SK-N-SH (cell line): Measurements from ENCODE around the gene ADAD2. TPM values are rescaled to one million over a fixed set of nuclear protein-coding genes. Genes with fewer than 3 reads are reported as not detected.

Source experiments
- CTCF ChIA-PET: fragments of 300-600, 350-600 bp; formaldehyde crosslinking; extraction: SDS; loops from one replicate; lab custom pipeline; 2021; lab: Yijun Ruan, JAX
- POLR2A ChIA-PET: fragments of 350-600 bp; sonication (Branson Sonifier 250); formaldehyde crosslinking; extraction: SDS; loops from one replicate; lab custom pipeline; 2020; ENCODE audit warnings: antibody characterized with exemption, inconsistent platforms; lab: Yijun Ruan, JAX
- DNase-seq: peaks from one replicate; pipeline ENCODE4 v3.0.0; 2012
- H2AFZ ChIP-seq: fragments of 200-600 bp; sonication (generic); 2 replicates; pipeline ENCODE4 v1.8.1; 2016; ENCODE audit warnings: antibody characterized with exemption, mild to moderate bottlenecking, low read depth
- H3F3A ChIP-seq: fragments of 200-600 bp; sonication (generic); replicated peaks from 2 replicates; pipeline ENCODE3; 2016; ENCODE audit warnings: antibody characterized with exemption, mild to moderate bottlenecking; ENCODE audit not compliant: insufficient read depth
- H3K27ac ChIP-seq, 2 experiments: fragments of 200-500 bp in 1 of 2; fragments of 200-600 bp in 1 of 2; sonication (Bioruptor generic) in 1 of 2; sonication (generic), shearing (Covaris generic) in 1 of 2; 2 replicates each; pipeline versions ENCODE4 v1.5.1 to v1.6.1; 2014 to 2016; ENCODE audit warnings: low read depth in 2 of 2, inconsistent platforms in 1 of 2, low read length in 1 of 2, mild to moderate bottlenecking in 1 of 2, mixed read lengths in 1 of 2
- H3K27me3 ChIP-seq: fragments of 200-600 bp; sonication (generic), shearing (Covaris generic); 2 replicates; pipeline ENCODE4 v1.6.1; 2016; ENCODE audit warnings: mixed run types; ENCODE audit not compliant: insufficient read depth
- H3K36me3 ChIP-seq, 2 experiments: fragments of 200-500 bp in 1 of 2; fragments of 200-600 bp in 1 of 2; sonication (Bioruptor generic) in 1 of 2; sonication (generic) in 1 of 2; replicated peaks in 1 of 2; 2 replicates each; pipeline versions ENCODE3 to v1.5.1; 2014 to 2016; ENCODE audit warnings: low read length in 1 of 2, mild to moderate bottlenecking in 1 of 2; ENCODE audit not compliant: insufficient read depth in 2 of 2, control insufficient read depth in 1 of 2
- H3K4me1 ChIP-seq, 2 experiments: fragments of 200-500 bp in 1 of 2; fragments of 200-600 bp in 1 of 2; sonication (Bioruptor generic) in 1 of 2; sonication (generic), shearing (Covaris generic) in 1 of 2; 2 replicates each; pipeline versions ENCODE4 v1.5.1 to v1.6.1; 2014 to 2016; ENCODE audit warnings: low read depth in 1 of 2, low read length in 1 of 2, mixed run types in 1 of 2; ENCODE audit not compliant: insufficient read depth in 2 of 2, control insufficient read depth in 1 of 2
- H3K4me2 ChIP-seq: fragments of 200-600 bp; sonication (generic), shearing (Covaris generic); 2 replicates; pipeline ENCODE4 v1.6.1; 2017; ENCODE audit warnings: mixed run types
- H3K4me3 ChIP-seq, 2 experiments: fragments of 200-500 bp in 1 of 2; fragments of 200-600 bp in 1 of 2; sonication (Bioruptor generic) in 1 of 2; sonication (generic), shearing (Covaris generic) in 1 of 2; 2 replicates each; pipeline versions ENCODE4 v1.5.1 to v1.8.1; 2014 to 2016; ENCODE audit warnings: low read depth in 2 of 2, inconsistent platforms in 1 of 2, low read length in 1 of 2, mild to moderate bottlenecking in 1 of 2, mixed read lengths in 1 of 2, moderate library complexity in 1 of 2
- H3K79me2 ChIP-seq: fragments of 200-600 bp; sonication (generic); 2 replicates; pipeline ENCODE4 v1.8.1; 2017; ENCODE audit warnings: mild to moderate bottlenecking; ENCODE audit not compliant: insufficient read depth
- H3K9ac ChIP-seq: fragments of 200-600 bp; sonication (generic); 2 replicates; pipeline ENCODE4 v1.6.1; 2017; ENCODE audit warnings: mixed run types
- H3K9me2 ChIP-seq: fragments of 200-600 bp; sonication (generic); 2 replicates; pipeline ENCODE4 v1.6.1; 2017; ENCODE audit warnings: mixed run types
- H3K9me3 ChIP-seq: fragments of 200-600 bp; sonication (generic); 2 replicates; pipeline ENCODE4 v1.6.1; 2017; ENCODE audit warnings: mixed run types, mild to moderate bottlenecking, moderate library complexity
- H4K20me1 ChIP-seq: fragments of 200-600 bp; sonication (generic); 2 replicates; pipeline ENCODE4 v1.6.1; 2017; ENCODE audit warnings: mild to moderate bottlenecking, mixed run types; ENCODE audit not compliant: insufficient read depth
- FOXM1 ChIP-seq: IDR thresholded peaks from 2 replicates; pipeline ENCODE4 v1.4.0; 2012; ENCODE audit warnings: low read depth, mild to moderate bottlenecking
- GABPA ChIP-seq: IDR thresholded peaks from 2 replicates; pipeline ENCODE4 v1.4.0; 2012; ENCODE audit warnings: low read depth, mild to moderate bottlenecking
- JUND ChIP-seq: IDR thresholded peaks from 2 replicates; pipeline ENCODE4 v1.4.0; 2012
- MXI1 ChIP-seq: IDR thresholded peaks from 2 replicates; pipeline ENCODE4 v1.6.1; 2012; ENCODE audit warnings: mild to moderate bottlenecking, low read depth, low read length, improper control_type of control experiment
- RCOR1 ChIP-seq: fragments of 150-350 bp; IDR thresholded peaks from 2 replicates; pipeline ENCODE4 v1.6.1; 2017; ENCODE audit warnings: antibody characterized with exemption, low read length
- RFX5 ChIP-seq: IDR thresholded peaks from 2 replicates; pipeline ENCODE4 v1.6.1; 2012; ENCODE audit warnings: mild to moderate bottlenecking, improper control_type of control experiment, low read length
- YY1 ChIP-seq: IDR thresholded peaks from 2 replicates; pipeline ENCODE4 v1.4.0; 2012; ENCODE audit warnings: low read depth, mild to moderate bottlenecking
- WGBS: methylation state at CpG from one replicate; pipeline ENCODE4 v1.1.6; 2017; ENCODE audit warnings: low lambda C conversion rate; 5-methylcytosine and 5-hydroxymethylcytosine counted together
- polyA plus RNA-seq, 3 experiments: library from polyadenylated mRNA; depleted of rRNA; stranded (reverse); fragments of >200 nt; gene quantifications; 2 replicates each; pipeline ENCODE4 v1.2.3, GENCODE V29; 2012
- TF ChIP-seq, protein P1 (sequence below): IDR thresholded peaks from 2 replicates; pipeline ENCODE4; 2012
- TF ChIP-seq, protein P2 (sequence below): fragments of 150-350 bp; IDR thresholded peaks from 2 replicates; pipeline ENCODE4 v1.6.1; 2016; ENCODE audit warnings: mild to moderate bottlenecking, low read depth, low read length
- TF ChIP-seq, protein P3 (sequence below): fragments of 200-600 bp; sonication (generic); IDR thresholded peaks from 2 replicates; pipeline ENCODE4 v1.6.1; 2017; ENCODE audit warnings: antibody characterized with exemption, mild to moderate bottlenecking, moderate library complexity

ADAD2 gene
- polyA plus RNA-seq, 1 of the 3 experiments (the other 2 are of a cell fraction) = not detected

DNA sequence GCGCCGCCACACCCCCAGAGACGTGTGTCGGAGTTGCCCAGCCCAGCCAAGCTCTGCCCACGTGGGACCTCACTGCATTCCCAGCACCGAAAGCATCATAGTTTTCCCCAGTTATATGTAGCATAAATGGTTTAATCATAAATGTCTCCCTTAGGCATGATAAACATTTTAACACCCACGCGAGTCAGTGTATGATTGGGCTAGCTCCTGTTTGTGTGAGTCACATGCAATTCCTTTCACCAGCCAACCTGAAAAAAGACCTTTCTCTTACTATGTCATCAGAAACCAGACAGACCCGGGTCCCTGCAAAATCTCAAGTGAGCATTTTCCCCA is 13.2 kb upstream of the ADAD2 start:
- no peak overlapping the region for H3K4me3 ChIP-seq
- ChIA-PET CTCF (interaction anchor here (1.2 to 9.0 kb wide), 6 partner anchors 11 to 221 kb away, joined by 3 to 109 read pairs (median 11); partner anchors contain the start of genes ADAD2 and TAF1C), POLR2A (no interaction called here)
- H3K36me3 ChIP-seq = peaks cover 0 to 42% of the 10 kb centered on the region in 2 experiments
- no peak for DNase-seq
- 73% methylated on average over 9 of the region's 9 CpGs for WGBS
- TF ChIP-seq, protein P1, sequence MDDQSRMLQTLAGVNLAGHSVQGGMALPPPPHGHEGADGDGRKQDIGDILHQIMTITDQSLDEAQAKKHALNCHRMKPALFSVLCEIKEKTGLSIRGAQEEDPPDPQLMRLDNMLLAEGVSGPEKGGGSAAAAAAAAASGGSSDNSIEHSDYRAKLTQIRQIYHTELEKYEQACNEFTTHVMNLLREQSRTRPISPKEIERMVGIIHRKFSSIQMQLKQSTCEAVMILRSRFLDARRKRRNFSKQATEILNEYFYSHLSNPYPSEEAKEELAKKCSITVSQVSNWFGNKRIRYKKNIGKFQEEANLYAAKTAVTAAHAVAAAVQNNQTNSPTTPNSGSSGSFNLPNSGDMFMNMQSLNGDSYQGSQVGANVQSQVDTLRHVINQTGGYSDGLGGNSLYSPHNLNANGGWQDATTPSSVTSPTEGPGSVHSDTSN = no peak
- TF ChIP-seq RFX5 (no peak), RCOR1 (no peak), GABPA (no peak), MXI1 (no peak), FOXM1 (no peak), YY1 (no peak), JUND (no peak)
- TF ChIP-seq, protein P2, sequence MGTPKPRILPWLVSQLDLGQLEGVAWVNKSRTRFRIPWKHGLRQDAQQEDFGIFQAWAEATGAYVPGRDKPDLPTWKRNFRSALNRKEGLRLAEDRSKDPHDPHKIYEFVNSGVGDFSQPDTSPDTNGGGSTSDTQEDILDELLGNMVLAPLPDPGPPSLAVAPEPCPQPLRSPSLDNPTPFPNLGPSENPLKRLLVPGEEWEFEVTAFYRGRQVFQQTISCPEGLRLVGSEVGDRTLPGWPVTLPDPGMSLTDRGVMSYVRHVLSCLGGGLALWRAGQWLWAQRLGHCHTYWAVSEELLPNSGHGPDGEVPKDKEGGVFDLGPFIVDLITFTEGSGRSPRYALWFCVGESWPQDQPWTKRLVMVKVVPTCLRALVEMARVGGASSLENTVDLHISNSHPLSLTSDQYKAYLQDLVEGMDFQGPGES = no peak
- TF ChIP-seq, protein P3, sequence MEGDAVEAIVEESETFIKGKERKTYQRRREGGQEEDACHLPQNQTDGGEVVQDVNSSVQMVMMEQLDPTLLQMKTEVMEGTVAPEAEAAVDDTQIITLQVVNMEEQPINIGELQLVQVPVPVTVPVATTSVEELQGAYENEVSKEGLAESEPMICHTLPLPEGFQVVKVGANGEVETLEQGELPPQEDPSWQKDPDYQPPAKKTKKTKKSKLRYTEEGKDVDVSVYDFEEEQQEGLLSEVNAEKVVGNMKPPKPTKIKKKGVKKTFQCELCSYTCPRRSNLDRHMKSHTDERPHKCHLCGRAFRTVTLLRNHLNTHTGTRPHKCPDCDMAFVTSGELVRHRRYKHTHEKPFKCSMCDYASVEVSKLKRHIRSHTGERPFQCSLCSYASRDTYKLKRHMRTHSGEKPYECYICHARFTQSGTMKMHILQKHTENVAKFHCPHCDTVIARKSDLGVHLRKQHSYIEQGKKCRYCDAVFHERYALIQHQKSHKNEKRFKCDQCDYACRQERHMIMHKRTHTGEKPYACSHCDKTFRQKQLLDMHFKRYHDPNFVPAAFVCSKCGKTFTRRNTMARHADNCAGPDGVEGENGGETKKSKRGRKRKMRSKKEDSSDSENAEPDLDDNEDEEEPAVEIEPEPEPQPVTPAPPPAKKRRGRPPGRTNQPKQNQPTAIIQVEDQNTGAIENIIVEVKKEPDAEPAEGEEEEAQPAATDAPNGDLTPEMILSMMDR = no peak
- H2AFZ ChIP-seq = no peak overlapping the region
- no peak overlapping the region for H3K9ac ChIP-seq
- no peaks in the 10 kb centered on the region for H3K79me2 ChIP-seq
- H3K9me2 ChIP-seq = no peaks in the 10 kb centered on the region
- H3F3A ChIP-seq = no peaks in the 10 kb centered on the region
- peaks cover 0 to 7% of the 10 kb centered on the region in 2 experiments; a peak in 1 of 4 replicates for H3K4me1 ChIP-seq
- H3K9me3 ChIP-seq = no peaks in the 10 kb centered on the region
- 0 out of 2 replicates have a peak, but pooled peaks cover 5% of the 10 kb centered on the region for H4K20me1 ChIP-seq
- no peak overlapping the region for H3K4me2 ChIP-seq
- no peak overlapping the region for H3K27ac ChIP-seq
- H3K27me3 ChIP-seq = no peaks in the 10 kb centered on the region

DNA sequence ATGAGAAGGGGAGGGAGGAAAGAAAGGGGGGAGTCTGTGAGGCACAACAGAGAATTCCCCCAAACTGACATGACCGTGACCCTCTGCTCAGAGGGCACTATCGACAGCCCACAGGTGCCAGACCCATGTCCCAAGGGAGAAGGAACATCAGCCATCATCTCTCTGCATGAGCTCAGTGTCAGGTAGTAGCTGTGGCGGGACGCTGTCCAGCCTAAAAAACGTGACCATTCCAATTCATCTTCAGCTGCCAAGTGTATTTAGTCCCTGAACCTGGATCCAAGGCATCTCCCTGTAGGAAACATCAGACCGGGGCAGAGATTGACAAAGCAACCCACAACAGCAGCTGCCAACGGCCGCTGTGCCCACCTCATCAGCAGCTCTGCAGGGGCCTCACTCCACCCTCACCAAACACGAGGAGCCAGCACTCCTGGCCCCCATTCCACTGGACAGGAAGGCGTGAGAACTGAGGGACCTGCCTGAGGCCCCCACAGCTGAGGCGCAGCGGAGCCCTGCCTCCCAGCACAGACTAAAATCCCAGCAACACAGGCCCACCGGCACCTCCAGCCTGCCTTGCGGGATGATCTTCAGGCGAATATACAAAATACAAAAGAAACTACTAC is 12.7 kb upstream of the ADAD2 start:
- Histone ChIP-seq H3K9me2 (no peaks in the 10 kb centered on the region), H3K27me3 (no peaks in the 10 kb centered on the region), H3K36me3 (peaks cover 0 to 48% of the 10 kb centered on the region in 2 experiments), H3F3A (no peaks in the 10 kb centered on the region), H3K9ac (no peak overlapping the region), H3K9me3 (no peaks in the 10 kb centered on the region), H3K4me2 (no peak overlapping the region), H3K4me3 (no peak overlapping the region), H3K4me1 (peaks cover 0 to 7% of the 10 kb centered on the region in 2 experiments; a peak in 1 of 4 replicates), H4K20me1 (0 out of 2 replicates have a peak, but pooled peaks cover 5% of the 10 kb centered on the region), H3K79me2 (no peaks in the 10 kb centered on the region), H3K27ac (no peak overlapping the region), H2AFZ (no peak overlapping the region)
- no peak for TF ChIP-seq RFX5
- 95% methylated on average over 7 of the region's 15 CpGs for WGBS
- POLR2A ChIA-PET = interaction anchor here (1.2 kb wide), 1 partner anchor 8 kb away, joined by 3 read pairs; the partner anchor contains the start of gene TAF1C
- DNase-seq = no peak
- CTCF ChIA-PET = interaction anchor here (1.0 to 9.0 kb wide), 8 partner anchors 9 to 221 kb away, joined by 3 to 109 read pairs (median 5); partner anchors contain the start of genes ADAD2 and TAF1C
